ENCODE measurements around the gene STARD13.
"Not testable (repeated sequence)": the region's sequence is repeated elsewhere in the genome, so short reads cannot be mapped to it uniquely, and the experiment has no call there.

The STARD13 gene

GRCh38 chr13:33176526-33176925, 109.0 kb downstream of the STARD13 start:
- no peak for DNase-seq

GRCh38 chr13:33175991-33176390, 109.6 kb downstream of the STARD13 start:
- no peak for DNase-seq

GRCh38 chr13:33174931-33175330, 110.6 kb downstream of the STARD13 start:
- DNase-seq: no peak

GRCh38 chr13:33174491-33174890, 111.1 kb downstream of the STARD13 start:
- no peak for DNase-seq

- no peak for DNase-seq
Measured at GRCh38 chr13:33172911-33173310, 112.6 kb downstream of the STARD13 start.

- DNase-seq: no peak
Measured at GRCh38 chr13:33172400-33172799, 113.2 kb downstream of the STARD13 start.

- DNase-seq: no peak
Measured at GRCh38 chr13:33169273-33169980, 116.1 kb downstream of the STARD13 start.

GRCh38 chr13:33168321-33168960, 117.1 kb downstream of the STARD13 start:
- no peak for DNase-seq

- DNase-seq: no peak
Measured at GRCh38 chr13:33167491-33167890, 118.1 kb downstream of the STARD13 start.

- no peak for DNase-seq
Measured at GRCh38 chr13:33165787-33166186, 119.8 kb downstream of the STARD13 start.

- DNase-seq: no peak
Measured at GRCh38 chr13:33164331-33164730, 121.2 kb downstream of the STARD13 start.

- DNase-seq: not testable (repeated sequence)
Measured at GRCh38 chr13:33162725-33163124, 122.8 kb downstream of the STARD13 start.

- no peak for DNase-seq
Measured at GRCh38 chr13:33158816-33159215, 126.7 kb downstream of the STARD13 start.

- DNase-seq: no peak
Measured at GRCh38 chr13:33158271-33158670, 127.3 kb downstream of the STARD13 start.

- no peak for DNase-seq
Measured at GRCh38 chr13:33154911-33155310, 130.6 kb downstream of the STARD13 start.

- peak in 3 of 14 donors; percentile 5 to 20 (median 6) for DNase-seq
Measured at GRCh38 chr13:33153421-33154404, 131.8 kb downstream of the STARD13 start.

- no peak for DNase-seq
Measured at GRCh38 chr13:33152389-33152788, 133.2 kb downstream of the STARD13 start.

GRCh38 chr13:33150662-33151061, 134.9 kb downstream of the STARD13 start:
- DNase-seq: no peak

GRCh38 chr13:33150126-33150525, 135.4 kb downstream of the STARD13 start:
- DNase-seq: no peak

GRCh38 chr13:33147832-33148231, 137.7 kb downstream of the STARD13 start:
- DNase-seq: no peak

- DNase-seq: no peak
Measured at GRCh38 chr13:33146843-33147611, 138.5 kb downstream of the STARD13 start.

GRCh38 chr13:33145667-33146066, 139.9 kb downstream of the STARD13 start:
- DNase-seq: no peak

All from C1 segment of cervical spinal cord (tissue), 14 donors.